ENCODE data around the gene LTO1.
"Not testable (repeated sequence)": the region's sequence is repeated elsewhere in the genome, so short reads cannot be mapped to it uniquely, and the experiment has no call there.

Gene LTO1

GRCh38 chr11:69625476-69625875 is 49.7 kb downstream of the LTO1 start:
- H3K4me3 ChIP-seq (ENCODE audit: low read length) = no peak overlapping the region
- no peak for TF ChIP-seq CTCF (conservative IDR thresholded peaks at IDR 0.05; ENCODE audit: low read length)
- DNase-seq (ENCODE audit: low read depth) = no peak

- DNase-seq (ENCODE audit: low read depth) = no peak
- no peak for TF ChIP-seq CTCF (conservative IDR thresholded peaks at IDR 0.05; ENCODE audit: low read length)
- H3K4me3 ChIP-seq (ENCODE audit: low read length) = no peak overlapping the region
Observed at GRCh38 chr11:69624293-69624692, 50.9 kb downstream of the LTO1 start.

- not testable (repeated sequence) for H3K4me3 ChIP-seq (ENCODE audit: low read length); DNase-seq (ENCODE audit: low read depth)
Observed at GRCh38 chr11:69622097-69622681, 53.0 kb downstream of the LTO1 start.

GRCh38 chr11:69620683-69621290 is 54.4 kb downstream of the LTO1 start:
- TF ChIP-seq CTCF (conservative IDR thresholded peaks at IDR 0.05; ENCODE audit: low read length) = no peak
- no peak overlapping the region for H3K4me3 ChIP-seq (ENCODE audit: low read length)
- no peak for DNase-seq (ENCODE audit: low read depth)

GRCh38 chr11:69618237-69618636 is 56.9 kb downstream of the LTO1 start:
- TF ChIP-seq CTCF (conservative IDR thresholded peaks at IDR 0.05; ENCODE audit: low read length) = no peak
- no peak for DNase-seq (ENCODE audit: low read depth)
- no peak overlapping the region for H3K4me3 ChIP-seq (ENCODE audit: low read length)

GRCh38 chr11:69617682-69618081 is 57.5 kb downstream of the LTO1 start:
- no peak for DNase-seq (ENCODE audit: low read depth)
- H3K4me3 ChIP-seq (ENCODE audit: low read length) = no peak overlapping the region
- no peak for TF ChIP-seq CTCF (conservative IDR thresholded peaks at IDR 0.05; ENCODE audit: low read length)

GRCh38 chr11:69617220-69617619 is 57.9 kb downstream of the LTO1 start:
- no peak for TF ChIP-seq CTCF (conservative IDR thresholded peaks at IDR 0.05; ENCODE audit: low read length)
- DNase-seq (ENCODE audit: low read depth) = no peak
- H3K4me3 ChIP-seq (ENCODE audit: low read length) = no peak overlapping the region

Data from AG10803 (cell line).